ENCODE data around the gene IL2RG.

Gene IL2RG

DNA sequence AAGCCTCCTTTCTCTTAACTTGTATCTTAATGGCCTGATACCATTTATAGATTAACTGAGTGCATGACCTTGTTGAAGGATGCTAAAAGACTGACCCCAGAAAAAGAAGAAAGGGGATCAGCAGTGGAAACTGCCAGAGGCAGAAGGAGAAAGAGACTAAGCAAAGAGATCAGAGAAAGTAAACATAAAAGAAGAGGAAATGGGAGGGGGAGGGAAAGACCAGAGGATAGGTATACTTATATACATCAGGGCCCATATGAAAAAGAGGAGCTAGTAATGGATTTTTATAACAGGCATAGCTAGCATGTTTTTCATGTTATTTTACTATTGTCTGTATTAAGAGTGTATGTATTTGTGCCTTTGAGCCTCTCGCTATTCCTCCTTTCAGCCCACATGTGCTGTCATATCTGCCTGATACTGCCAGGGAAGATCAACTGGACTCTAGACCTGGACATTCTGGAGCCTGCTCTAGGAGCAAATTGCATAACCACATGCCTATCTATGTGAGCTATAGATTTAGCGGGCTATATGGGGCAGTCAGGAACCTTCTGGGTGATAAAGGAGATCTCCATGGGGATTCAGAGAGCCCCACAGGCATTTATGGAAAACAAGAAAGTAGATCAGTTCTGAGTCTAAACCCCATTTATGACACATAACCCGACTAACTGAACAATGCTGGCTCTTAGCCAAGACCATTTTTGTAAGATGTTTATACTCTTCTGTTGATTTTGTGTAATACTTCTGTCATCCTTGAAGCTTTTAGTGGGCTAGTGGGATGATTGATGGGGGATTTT, 29.9 kb downstream of the IL2RG start:
- Histone ChIP-seq H3K9me3 (replicated peaks in 1 of 11) (no peaks in the 10 kb centered on the region), H3K9ac (no peak overlapping the region), H3K4me2 (no peak overlapping the region), H4K20me1 (no peaks in the 10 kb centered on the region), H3K27me3 (peaks cover 43 to 95% (median 89%) of the 10 kb centered on the region in 11 experiments), H3K4me3 (no peak overlapping the region), H3K27ac (no peak overlapping the region), H3K36me3 (no peaks in the 10 kb centered on the region), H3K4me1 (no peaks in the 10 kb centered on the region)
- no peak for TF ChIP-seq Cebpa-rat (IDR thresholded peaks at IDR 0.05)

DNA sequence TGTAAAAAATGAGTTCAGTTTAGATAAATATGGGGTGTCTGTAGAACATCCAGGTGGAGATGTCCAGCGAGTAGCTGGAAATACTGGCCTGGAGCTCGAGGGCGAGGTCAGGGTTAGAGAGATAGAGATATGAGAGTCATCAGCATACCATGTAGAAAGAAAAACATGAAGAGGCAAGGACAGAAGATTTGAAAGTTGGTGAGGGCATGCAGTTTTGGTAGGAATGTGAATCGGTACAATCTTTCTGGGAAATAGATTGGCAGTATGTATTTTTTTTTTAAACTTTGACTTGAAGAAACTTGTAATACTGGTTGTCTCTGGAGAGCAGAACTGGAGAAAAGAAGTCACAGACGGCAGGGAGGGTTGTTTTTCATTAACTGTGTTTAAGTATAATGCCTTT, 40.8 kb downstream of the IL2RG start:
- Histone ChIP-seq H3K9ac (no peak overlapping the region), H3K4me1 (peaks cover 0 to 12% (median 10%) of the 10 kb centered on the region in 10 experiments; a peak in 9 of 20 replicates), H3K4me3 (no peak overlapping the region), H4K20me1 (peaks cover 0 to 8% (median 0%) of the 10 kb centered on the region in 11 experiments; a peak in 3 of 22 replicates), H3K9me3 (replicated peaks in 1 of 11) (no peaks in the 10 kb centered on the region), H3K27me3 (peaks cover 44 to 73% (median 60%) of the 10 kb centered on the region in 11 experiments), H3K27ac (no peak overlapping the region), H3K36me3 (peaks cover 0 to 7% (median 0%) of the 10 kb centered on the region in 11 experiments; a peak in 2 of 22 replicates), H3K4me2 (no peak overlapping the region)
- no peak for TF ChIP-seq Cebpa-rat (IDR thresholded peaks at IDR 0.05)

DNA sequence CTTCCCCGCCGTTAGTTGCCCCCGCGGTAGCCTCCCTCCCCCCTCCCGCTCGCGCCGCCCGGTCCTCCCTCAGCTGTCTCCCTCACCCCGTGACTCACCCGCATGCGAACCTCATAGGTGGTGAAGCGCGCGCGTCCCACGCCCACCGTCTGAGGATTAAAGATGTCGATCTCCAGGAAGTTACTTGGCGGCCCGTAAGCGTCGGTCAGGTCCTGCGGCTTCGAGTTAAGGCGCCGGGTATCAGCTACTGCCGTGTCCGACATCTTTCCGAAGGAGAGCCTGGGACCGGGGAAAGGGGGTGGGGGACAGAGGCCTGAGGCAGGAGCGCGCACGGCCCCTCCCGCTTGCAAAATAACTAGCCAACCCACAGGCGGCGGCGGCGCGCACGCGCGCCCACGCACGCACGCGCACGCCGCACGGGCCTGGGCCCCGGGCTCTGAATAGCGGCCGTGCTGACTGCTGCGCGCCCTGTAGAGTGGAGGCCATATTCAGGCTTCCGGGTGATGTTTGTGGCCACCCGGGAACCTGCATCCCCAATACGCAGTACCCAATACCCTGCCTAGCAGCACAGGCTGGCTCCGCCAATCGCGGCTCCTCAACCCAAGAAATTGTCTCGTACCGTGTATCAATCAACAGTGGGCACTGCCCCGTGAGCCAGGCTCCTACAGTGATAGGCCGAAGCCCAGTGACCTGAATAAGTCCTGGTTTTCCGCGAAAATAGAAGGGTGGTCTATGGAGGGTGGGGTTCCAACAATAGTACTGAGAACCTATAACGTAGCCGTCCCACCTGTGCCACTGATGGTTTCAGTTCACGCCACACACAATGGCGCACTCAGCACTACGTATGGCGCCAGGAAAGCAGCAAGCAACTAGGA, 43.1 kb downstream of the IL2RG start, which contains the start of gene SNX12:
TSS of gene SNX12 (minus strand) at position 291 of the 875 bp plus-strand sequence. CDS start at position 263, 28 bp downstream.
- peak within 1 kb of the TSS; percentile 57 to 90 (median 82); a peak in 21 of 22 replicates for H3K27ac ChIP-seq
- H3K4me3 ChIP-seq = peak within 1 kb of the TSS; percentile 61 to 75 (median 74)
- H3K4me2 ChIP-seq = peak within 1 kb of the TSS; percentile 64 to 85 (median 74)
- no peak for TF ChIP-seq Cebpa-rat (IDR thresholded peaks at IDR 0.05)
- H3K9me3 ChIP-seq (replicated peaks in 1 of 11) = no peaks in the 10 kb centered on the region
- H3K4me1 ChIP-seq = peaks cover 0 to 13% (median 11%) of the 10 kb centered on the region in 10 experiments; a peak in 9 of 20 replicates
- H3K27me3 ChIP-seq = peaks cover 29 to 64% (median 48%) of the 10 kb centered on the region in 11 experiments; a peak in 21 of 22 replicates
- H3K9ac ChIP-seq = peak within 1 kb of the TSS; percentile 68 to 85 (median 82)
- H4K20me1 ChIP-seq = peaks cover 0 to 9% (median 5%) of the 10 kb centered on the region in 11 experiments; a peak in 8 of 22 replicates
- peaks cover 0 to 8% (median 0%) of the 10 kb centered on the region in 11 experiments; a peak in 4 of 22 replicates for H3K36me3 ChIP-seq

DNA sequence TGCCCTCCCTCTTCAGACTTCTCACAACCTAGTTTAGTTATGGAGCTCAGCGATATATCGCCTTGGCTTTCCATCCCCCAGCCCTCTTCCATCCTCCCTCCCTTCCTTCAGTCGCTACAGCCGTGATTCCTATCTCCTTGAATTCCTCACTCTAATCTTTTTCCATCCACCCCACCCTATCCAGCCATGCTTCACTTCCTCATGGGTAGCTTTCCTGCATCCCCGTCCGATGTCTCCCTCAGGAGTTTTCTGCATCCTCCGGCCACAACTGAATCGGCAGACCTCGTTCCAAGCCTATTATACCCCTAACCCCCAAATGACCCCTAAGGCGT, 43.7 kb downstream of the IL2RG start:
- H3K4me2 ChIP-seq = peak overlapping the region; percentile 47 to 85 (median 74)
- H3K27me3 ChIP-seq = peaks cover 26 to 64% (median 47%) of the 10 kb centered on the region in 11 experiments; a peak in 21 of 22 replicates
- peak overlapping the region; percentile 61 to 75 (median 74) for H3K4me3 ChIP-seq
- H3K36me3 ChIP-seq = peaks cover 0 to 14% (median 4%) of the 10 kb centered on the region in 11 experiments; a peak in 14 of 22 replicates
- peaks cover 0 to 13% (median 11%) of the 10 kb centered on the region in 10 experiments; a peak in 9 of 20 replicates for H3K4me1 ChIP-seq
- no peak for TF ChIP-seq Cebpa-rat (IDR thresholded peaks at IDR 0.05)
- peaks cover 0 to 10% (median 7%) of the 10 kb centered on the region in 11 experiments; a peak in 9 of 22 replicates for H4K20me1 ChIP-seq
- H3K27ac ChIP-seq = peak overlapping the region; percentile 57 to 90 (median 82); a peak in 21 of 22 replicates
- no peaks in the 10 kb centered on the region for H3K9me3 ChIP-seq (replicated peaks in 1 of 11)
- H3K9ac ChIP-seq = peak overlapping the region; percentile 68 to 85 (median 82)

DNA sequence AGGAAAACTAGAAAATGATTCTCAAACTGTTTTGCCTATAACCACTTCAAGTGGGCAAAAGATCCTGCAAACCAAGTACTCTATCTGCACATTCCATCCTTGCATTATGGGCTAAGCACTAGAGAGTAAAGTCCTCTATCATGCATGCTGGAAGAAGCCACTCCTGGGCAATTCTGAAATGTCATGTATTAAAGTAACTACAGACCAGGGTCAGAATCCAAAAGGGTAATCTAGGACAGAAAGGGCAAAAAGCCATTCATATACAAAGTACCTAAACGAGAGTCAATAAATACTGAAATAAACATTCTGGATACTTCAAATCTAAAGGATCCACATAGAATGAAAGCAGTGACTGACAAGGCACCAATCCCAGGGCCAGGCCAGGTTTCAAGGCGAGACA, 44.3 kb downstream of the IL2RG start:
- Histone ChIP-seq H3K4me1 (peaks cover 0 to 13% (median 11%) of the 10 kb centered on the region in 10 experiments; a peak in 9 of 20 replicates), H3K9ac (peak overlapping the region; percentile 68 to 85 (median 82)), H3K9me3 (replicated peaks in 1 of 11) (no peaks in the 10 kb centered on the region), H3K27ac (peak overlapping the region; percentile 57 to 90 (median 82); a peak in 21 of 22 replicates), H3K36me3 (peaks cover under 1 to 20% (median 8%) of the 10 kb centered on the region in 11 experiments; a peak in 17 of 22 replicates), H4K20me1 (peaks cover 0 to 12% (median 7%) of the 10 kb centered on the region in 11 experiments; a peak in 9 of 22 replicates), H3K4me2 (peak overlapping the region; percentile 47 to 85 (median 74)), H3K27me3 (peaks cover 20 to 60% (median 45%) of the 10 kb centered on the region in 11 experiments; a peak in 21 of 22 replicates), H3K4me3 (peak overlapping the region; percentile 61 to 75 (median 74))
- TF ChIP-seq Cebpa-rat (IDR thresholded peaks at IDR 0.05) = no peak

DNA sequence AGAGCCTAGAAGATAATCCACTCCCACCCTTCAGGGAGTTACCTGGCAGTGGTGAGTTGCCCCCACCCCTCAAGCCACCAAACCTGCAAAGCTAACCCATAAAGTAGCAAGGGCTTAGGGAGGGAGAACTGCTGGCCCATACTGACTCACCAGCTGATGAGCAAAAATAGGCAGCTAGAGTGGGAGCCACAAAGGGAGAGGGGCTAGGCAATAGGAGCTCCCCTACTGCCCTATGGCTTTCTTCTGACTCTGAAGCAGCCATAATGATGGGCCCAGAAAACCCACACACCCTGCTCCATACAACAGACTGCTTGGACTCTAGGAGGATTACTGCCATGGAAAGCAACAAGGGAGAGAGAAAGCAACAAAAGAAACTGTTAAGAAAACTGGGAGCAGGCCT, 51.2 kb downstream of the IL2RG start:
- TF ChIP-seq Cebpa-rat (IDR thresholded peaks at IDR 0.05) = no peak
- Histone ChIP-seq H4K20me1 (peaks cover 0 to 41% (median 8%) of the 10 kb centered on the region in 11 experiments; a peak in 9 of 22 replicates), H3K4me2 (peak overlapping the region in 5 of 11 experiments; percentile 59 to 84 (median 73); a peak in 9 of 22 replicates), H3K27me3 (peaks cover 44 to 92% (median 83%) of the 10 kb centered on the region in 11 experiments), H3K36me3 (peaks cover 6 to 35% (median 31%) of the 10 kb centered on the region in 11 experiments; a peak in 21 of 22 replicates), H3K27ac (peak overlapping the region in 4 of 11 experiments; percentile 12 to 50 (median 24); a peak in 4 of 22 replicates), H3K9ac (no peak overlapping the region; a peak in 1 of 22 replicates), H3K4me1 (peaks cover 33 to 60% (median 45%) of the 10 kb centered on the region in 10 experiments), H3K4me3 (no peak overlapping the region), H3K9me3 (replicated peaks in 1 of 11) (no peaks in the 10 kb centered on the region)

DNA sequence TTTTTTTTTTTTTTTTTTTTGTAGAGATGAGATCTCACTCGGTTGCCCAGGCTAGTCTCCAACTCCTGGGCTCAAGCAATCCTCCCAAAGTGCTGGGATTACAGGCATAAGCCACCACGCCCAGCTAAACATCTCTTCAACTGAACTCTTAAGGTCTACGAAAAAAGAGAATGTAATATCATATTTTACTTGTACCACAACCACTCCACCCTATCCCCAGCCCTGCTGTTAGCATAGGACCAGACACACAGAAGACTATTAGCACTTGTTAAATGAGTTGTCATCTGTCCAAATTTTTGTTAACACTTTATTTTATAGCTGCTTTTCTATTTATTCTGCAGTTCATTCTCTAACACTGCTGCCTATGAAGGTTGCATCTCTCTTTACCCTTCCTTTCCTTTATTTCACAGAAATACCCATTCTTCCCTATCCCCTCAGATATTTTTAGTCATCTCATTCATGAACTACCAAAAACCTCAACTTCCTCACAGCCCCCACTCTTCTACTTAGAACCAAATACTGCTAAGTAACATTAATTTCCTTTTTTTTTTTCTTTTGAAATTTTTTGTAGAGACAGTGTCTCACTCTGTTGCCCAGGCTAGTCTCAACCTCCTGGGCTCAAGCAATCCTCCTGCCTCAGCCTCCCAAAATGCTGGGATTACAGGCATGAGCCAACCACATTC, 53.4 kb downstream of the IL2RG start:
- peaks cover 0 to 9% (median 5%) of the 10 kb centered on the region in 11 experiments; a peak in 8 of 22 replicates for H3K9me3 ChIP-seq (replicated peaks in 1 of 11)
- peak overlapping the region in 1 of 10 experiments; percentile 15; a peak in 1 of 20 replicates for H3K4me3 ChIP-seq
- H3K4me1 ChIP-seq = peaks cover 33 to 62% (median 45%) of the 10 kb centered on the region in 10 experiments
- peaks cover 19 to 47% (median 39%) of the 10 kb centered on the region in 11 experiments for H3K36me3 ChIP-seq
- peak overlapping the region in 5 of 11 experiments; percentile 12 to 59 (median 36); a peak in 6 of 22 replicates for H3K9ac ChIP-seq
- H3K27ac ChIP-seq = peak overlapping the region in 10 of 11 experiments; percentile 7 to 75 (median 66); a peak in 18 of 22 replicates
- peak overlapping the region; percentile 12 to 84 (median 65); a peak in 21 of 22 replicates for H3K4me2 ChIP-seq
- no peak for TF ChIP-seq Cebpa-rat (IDR thresholded peaks at IDR 0.05)
- H4K20me1 ChIP-seq = peaks cover 0 to 38% (median 4%) of the 10 kb centered on the region in 11 experiments; a peak in 8 of 22 replicates
- H3K27me3 ChIP-seq = peaks cover 38 to 93% (median 83%) of the 10 kb centered on the region in 11 experiments
